Esophagus squamous epithelium (tissue), 4 donors: Measurements from ENCODE around the gene HMGN4.

Experiments used
- POLR2A ChIP-seq, 4 donors: fragments of 450-650 bp; IDR thresholded peaks; one replicate each; pipeline ENCODE4 v1.6.1; 2017; ENCODE audit warnings: antibody characterized with exemption in 4 of 4, mild to moderate bottlenecking in 4 of 4, moderate library complexity in 3 of 4
- TF ChIP-seq, protein P1 (sequence below), 6 experiments: fragments of 450-650 bp in 4 of 6; fragments of 200-600 bp in 2 of 6; sonication (generic) in 2 of 6; IDR thresholded peaks; one replicate each; pipeline ENCODE4 v1.5.1; 2016 to 2019; ENCODE audit warnings: antibody characterized with exemption in 6 of 6, mild to moderate bottlenecking in 4 of 6, moderate library complexity in 4 of 6

- TF ChIP-seq POLR2A (IDR thresholded peaks at IDR 0.05) = no peak
- TF ChIP-seq, protein P1, sequence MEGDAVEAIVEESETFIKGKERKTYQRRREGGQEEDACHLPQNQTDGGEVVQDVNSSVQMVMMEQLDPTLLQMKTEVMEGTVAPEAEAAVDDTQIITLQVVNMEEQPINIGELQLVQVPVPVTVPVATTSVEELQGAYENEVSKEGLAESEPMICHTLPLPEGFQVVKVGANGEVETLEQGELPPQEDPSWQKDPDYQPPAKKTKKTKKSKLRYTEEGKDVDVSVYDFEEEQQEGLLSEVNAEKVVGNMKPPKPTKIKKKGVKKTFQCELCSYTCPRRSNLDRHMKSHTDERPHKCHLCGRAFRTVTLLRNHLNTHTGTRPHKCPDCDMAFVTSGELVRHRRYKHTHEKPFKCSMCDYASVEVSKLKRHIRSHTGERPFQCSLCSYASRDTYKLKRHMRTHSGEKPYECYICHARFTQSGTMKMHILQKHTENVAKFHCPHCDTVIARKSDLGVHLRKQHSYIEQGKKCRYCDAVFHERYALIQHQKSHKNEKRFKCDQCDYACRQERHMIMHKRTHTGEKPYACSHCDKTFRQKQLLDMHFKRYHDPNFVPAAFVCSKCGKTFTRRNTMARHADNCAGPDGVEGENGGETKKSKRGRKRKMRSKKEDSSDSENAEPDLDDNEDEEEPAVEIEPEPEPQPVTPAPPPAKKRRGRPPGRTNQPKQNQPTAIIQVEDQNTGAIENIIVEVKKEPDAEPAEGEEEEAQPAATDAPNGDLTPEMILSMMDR (IDR thresholded peaks at IDR 0.05) = peak in 1 of 6 experiments; percentile 0
Measured at GRCh38 chr6:26569433-26569764, 31.2 kb downstream of the HMGN4 start.
